ENCODE data around the gene OTOP1. TPM values are rescaled to one million over a fixed set of nuclear protein-coding genes. Genes with fewer than 3 reads are reported as not detected.

OTOP1 gene
- total RNA-seq, 2 experiments from 2014 or later, result not detected

GRCh38 chr4:4227510-4228355 is 1.0 kb upstream of the OTOP1 start:
- intact Hi-C loops (cut with DNase I, micrococcal nuclease), result no loop called here
- Mint-ChIP-seq H3K27ac (no peak overlapping the region), H3K27me3 (peaks cover 55% of the 10 kb centered on the region), H3K9me3 (no peaks in the 10 kb centered on the region), H3K36me3 (ENCODE audit: low read depth) (peaks cover under 1% of the 10 kb centered on the region), H3K4me1 (ENCODE audit: low read depth) (peaks cover 8% of the 10 kb centered on the region), H3K4me3 (no peak overlapping the region)
- TF ChIP-seq CTCF (IDR thresholded peaks at IDR 0.05), result no peak
- no peak overlapping the region for H3K27ac ChIP-seq (ENCODE audit: low read depth in 1 of 2, low read length in 2 of 2)
- H3K4me1 ChIP-seq (ENCODE audit: insufficient read depth, low read length), result no peaks in the 10 kb centered on the region
- H3K4me3 ChIP-seq (ENCODE audit: low read length), result no peak overlapping the region
- H3K36me3 ChIP-seq (ENCODE audit: insufficient read depth, low read length), result no peaks in the 10 kb centered on the region
- ChIA-PET CTCF (no interaction called here), POLR2A (no interaction called here)
- peaks cover 17 to 32% of the 10 kb centered on the region in 2 experiments for H3K27me3 ChIP-seq (ENCODE audit: control insufficient read depth in 1 of 2, insufficient read depth in 2 of 2, low read length in 2 of 2)
- peaks cover 0 to 21% of the 10 kb centered on the region in 2 experiments for H3K9me3 ChIP-seq (ENCODE audit: control insufficient read depth in 1 of 2, insufficient read depth in 1 of 2, low read length in 2 of 2)
- ATAC-seq (ENCODE audit: poor library complexity) (no peak), DNase-seq (no peak)

GRCh38 chr4:4225915-4226605 is 669 bp downstream of the OTOP1 start:
- no peak for TF ChIP-seq CTCF (IDR thresholded peaks at IDR 0.05)
- Histone ChIP-seq H3K4me3 (ENCODE audit: low read length) (no peak overlapping the region), H3K27ac (ENCODE audit: low read depth in 1 of 2, low read length in 2 of 2) (no peak overlapping the region), H3K9me3 (ENCODE audit: control insufficient read depth in 1 of 2, insufficient read depth in 1 of 2, low read length in 2 of 2) (peaks cover 0 to 14% of the 10 kb centered on the region in 2 experiments), H3K4me1 (ENCODE audit: insufficient read depth, low read length) (no peaks in the 10 kb centered on the region), H3K27me3 (ENCODE audit: control insufficient read depth in 1 of 2, insufficient read depth in 2 of 2, low read length in 2 of 2) (peaks cover 22 to 32% of the 10 kb centered on the region in 2 experiments), H3K36me3 (ENCODE audit: insufficient read depth, low read length) (no peaks in the 10 kb centered on the region)
- POLR2A ChIA-PET, result no interaction called here
- no peak for DNase-seq
- H3K4me1 Mint-ChIP-seq (ENCODE audit: low read depth), result peaks cover 8% of the 10 kb centered on the region
- ATAC-seq (ENCODE audit: poor library complexity), result no peak
- H3K36me3 Mint-ChIP-seq (ENCODE audit: low read depth), result no peaks in the 10 kb centered on the region
- no peak overlapping the region for H3K27ac Mint-ChIP-seq
- no peak overlapping the region for H3K4me3 Mint-ChIP-seq
- CTCF ChIA-PET, result no interaction called here
- peaks cover 69% of the 10 kb centered on the region for H3K27me3 Mint-ChIP-seq
- H3K9me3 Mint-ChIP-seq, result no peaks in the 10 kb centered on the region
- intact Hi-C loops (cut with DNase I, micrococcal nuclease), result no loop called here

- Histone ChIP-seq H3K4me3 (ENCODE audit: low read length) (no peak overlapping the region), H3K4me1 (ENCODE audit: insufficient read depth, low read length) (no peaks in the 10 kb centered on the region), H3K9me3 (ENCODE audit: control insufficient read depth in 1 of 2, insufficient read depth in 1 of 2, low read length in 2 of 2) (no peaks in the 10 kb centered on the region), H3K27me3 (ENCODE audit: control insufficient read depth in 1 of 2, insufficient read depth in 2 of 2, low read length in 2 of 2) (peaks cover 2 to 7% of the 10 kb centered on the region in 2 experiments), H3K27ac (ENCODE audit: low read depth in 1 of 2, low read length in 2 of 2) (no peak overlapping the region), H3K36me3 (ENCODE audit: insufficient read depth, low read length) (no peaks in the 10 kb centered on the region)
- Mint-ChIP-seq H3K27ac (no peak overlapping the region), H3K4me3 (no peak overlapping the region), H3K36me3 (ENCODE audit: low read depth) (no peaks in the 10 kb centered on the region), H3K9me3 (no peaks in the 10 kb centered on the region), H3K4me1 (ENCODE audit: low read depth) (no peaks in the 10 kb centered on the region), H3K27me3 (peaks cover 56% of the 10 kb centered on the region)
- ChIA-PET POLR2A (no interaction called here), CTCF (no interaction called here)
- DNase-seq (no peak), ATAC-seq (ENCODE audit: poor library complexity) (no peak)
- no peak for TF ChIP-seq CTCF (IDR thresholded peaks at IDR 0.05)
- intact Hi-C loops (cut with DNase I, micrococcal nuclease), result no loop called here
Observed at GRCh38 chr4:4217113-4217512, 9.6 kb downstream of the OTOP1 start.
